Lower leg skin (tissue), 4 donors: Measurements from ENCODE around the gene PPFIBP2. TPM values are rescaled to one million over a fixed set of nuclear protein-coding genes. Genes with fewer than 3 reads are reported as not detected.

ENCODE experiments used
- DNase-seq, 2 donors: peaks; one replicate each; pipeline ENCODE4 v3.0.0-alpha.2; 2019; ENCODE audit warnings: low spot score in 2 of 2
- H3K4me3 ChIP-seq: fragments of 200-600 bp; sonication (generic); 2 replicates; pipeline ENCODE4 v1.5.1; 2017; ENCODE audit warnings: mild to moderate bottlenecking, low read depth; ENCODE audit not compliant: poor library complexity, severe bottlenecking
- CTCF ChIP-seq, 3 donors: fragments of 450-650 bp; IDR thresholded peaks; one replicate each; pipeline ENCODE4 v1.5.1; 2016; ENCODE audit warnings: antibody characterized with exemption in 3 of 3, mild to moderate bottlenecking in 3 of 3, moderate library complexity in 2 of 3
- POLR2A ChIP-seq, 2 donors: fragments of 450-650 bp; IDR thresholded peaks; one replicate each; pipeline ENCODE4 v1.6.1; 2016 to 2017; ENCODE audit warnings: antibody characterized with exemption in 2 of 2, mild to moderate bottlenecking in 1 of 2, moderate library complexity in 1 of 2
- WGBS, 2 donors: methylation state at CpG; one replicate each; pipeline ENCODE4 v1.1.5; 2018; 5-methylcytosine and 5-hydroxymethylcytosine counted together
- intact Hi-C: fragments of 100-400 bp; cut with DNase I; formaldehyde crosslinking; loops from one replicate; pipeline ENCODE4 v1.15.0; 2023; ENCODE audit warnings: low total_unique reads
- total RNA-seq, 4 donors: library from RNA; depleted of rRNA; stranded (reverse); fragments of >200 nt; gene quantifications; one replicate each; pipeline ENCODE4 v1.1.0, GENCODE V29; 2016

The PPFIBP2 gene
- total RNA-seq, 4 donors from 2014 or later, result 56.6 to 87.1 (median 69.5) TPM

GRCh38 chr11:7596975-7597391 lies 83.2 kb downstream of the PPFIBP2 start:
- 51 to 60% methylated on average over 5 of the region's 5 CpGs for WGBS, 2 donors
- peak in 1 of 2 donors; percentile 56 for DNase-seq
- TF ChIP-seq CTCF (IDR thresholded peaks at IDR 0.05), result no peak
- no peak for TF ChIP-seq POLR2A (IDR thresholded peaks at IDR 0.05)
- H3K4me3 ChIP-seq, result no peak overlapping the region
- intact Hi-C loops, result no loop called here

- DNase-seq, result peak; percentile 66 to 87
- H3K4me3 ChIP-seq, result no peak overlapping the region
- 46 to 61% methylated on average over 8 of the region's 8 CpGs for WGBS, 2 donors
- TF ChIP-seq CTCF (IDR thresholded peaks at IDR 0.05) (no peak), POLR2A (IDR thresholded peaks at IDR 0.05) (no peak)
- intact Hi-C loops, result no loop called here
These were observed 83.8 kb downstream of the PPFIBP2 start for GRCh38 chr11:7597620-7598019.

- DNase-seq, result no peak
- intact Hi-C loops, result no loop called here
- H3K4me3 ChIP-seq, result no peak overlapping the region
- TF ChIP-seq CTCF (IDR thresholded peaks at IDR 0.05), result no peak
- no peak for TF ChIP-seq POLR2A (IDR thresholded peaks at IDR 0.05)
- 71 to 80% methylated on average over 2 of the region's 2 CpGs for WGBS, 2 donors
These were observed 85.4 kb downstream of the PPFIBP2 start for GRCh38 chr11:7599209-7599608.

GRCh38 chr11:7600205-7600775 lies 86.5 kb downstream of the PPFIBP2 start:
- DNase-seq, result peak; percentile 92 to 93
- TF ChIP-seq POLR2A (IDR thresholded peaks at IDR 0.05) (no peak), CTCF (IDR thresholded peaks at IDR 0.05) (no peak)
- no peak overlapping the region for H3K4me3 ChIP-seq
- 39% methylated on average over 6 of the region's 6 CpGs for WGBS, 2 donors
- intact Hi-C loops, result no loop called here

GRCh38 chr11:7603031-7603781 lies 89.4 kb downstream of the PPFIBP2 start:
- intact Hi-C loops, result no loop called here
- no peak overlapping the region for H3K4me3 ChIP-seq
- TF ChIP-seq CTCF (IDR thresholded peaks at IDR 0.05), result no peak
- no peak for TF ChIP-seq POLR2A (IDR thresholded peaks at IDR 0.05)
- DNase-seq, result no peak
- 77 to 90% methylated on average over 4 of the region's 4 CpGs for WGBS, 2 donors
